ENCODE measurements around the gene TNFAIP8L3. TPM values are rescaled to one million over a fixed set of nuclear protein-coding genes. Genes with fewer than 3 reads are reported as not detected.

The TNFAIP8L3 gene
- total RNA-seq, 2 donors from 2014 or later, result 33.3 to 42.0 TPM

DNA sequence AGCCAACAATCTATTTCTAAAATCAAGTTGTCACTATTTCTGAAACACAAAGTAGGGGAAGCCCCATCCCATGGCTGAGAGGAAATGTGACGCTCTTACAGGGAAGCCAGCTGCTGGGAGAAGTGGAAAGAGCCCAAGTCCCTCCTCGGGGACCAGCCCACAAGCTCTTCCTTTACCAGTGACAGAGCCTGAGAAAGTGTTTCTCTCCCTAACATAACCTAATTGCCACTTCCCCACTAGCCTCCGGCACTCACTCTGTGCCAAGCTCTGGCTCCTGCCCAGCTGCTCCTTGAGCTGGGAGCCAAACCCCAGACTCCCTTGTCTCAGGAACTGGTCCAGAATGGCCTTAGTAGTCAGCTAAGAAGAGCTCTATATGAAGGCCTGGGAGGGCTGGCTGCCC lies 42.9 kb downstream of the TNFAIP8L3 start:
- no peak overlapping the region for H3K4me3 ChIP-seq
- TF ChIP-seq, protein P1, sequence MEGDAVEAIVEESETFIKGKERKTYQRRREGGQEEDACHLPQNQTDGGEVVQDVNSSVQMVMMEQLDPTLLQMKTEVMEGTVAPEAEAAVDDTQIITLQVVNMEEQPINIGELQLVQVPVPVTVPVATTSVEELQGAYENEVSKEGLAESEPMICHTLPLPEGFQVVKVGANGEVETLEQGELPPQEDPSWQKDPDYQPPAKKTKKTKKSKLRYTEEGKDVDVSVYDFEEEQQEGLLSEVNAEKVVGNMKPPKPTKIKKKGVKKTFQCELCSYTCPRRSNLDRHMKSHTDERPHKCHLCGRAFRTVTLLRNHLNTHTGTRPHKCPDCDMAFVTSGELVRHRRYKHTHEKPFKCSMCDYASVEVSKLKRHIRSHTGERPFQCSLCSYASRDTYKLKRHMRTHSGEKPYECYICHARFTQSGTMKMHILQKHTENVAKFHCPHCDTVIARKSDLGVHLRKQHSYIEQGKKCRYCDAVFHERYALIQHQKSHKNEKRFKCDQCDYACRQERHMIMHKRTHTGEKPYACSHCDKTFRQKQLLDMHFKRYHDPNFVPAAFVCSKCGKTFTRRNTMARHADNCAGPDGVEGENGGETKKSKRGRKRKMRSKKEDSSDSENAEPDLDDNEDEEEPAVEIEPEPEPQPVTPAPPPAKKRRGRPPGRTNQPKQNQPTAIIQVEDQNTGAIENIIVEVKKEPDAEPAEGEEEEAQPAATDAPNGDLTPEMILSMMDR (IDR thresholded peaks at IDR 0.05), result no peak
- no peaks in the 10 kb centered on the region for H3K27me3 ChIP-seq (replicated peaks; ENCODE audit: insufficient read depth)
- DNase-seq (ENCODE audit: low spot score), result no peak
- H3K4me1 ChIP-seq (ENCODE audit: control insufficient read depth in 1 of 2, low read depth in 2 of 2), result peaks cover 16 to 32% of the 10 kb centered on the region in 2 donors
- H3K36me3 ChIP-seq, result peaks cover 10% of the 10 kb centered on the region
- peak; percentile 59 for ATAC-seq (ENCODE audit: insufficient number of reproducible peaks, low FRiP score, low read depth)
- no peaks in the 10 kb centered on the region for H3K9me3 ChIP-seq
- H3K27ac ChIP-seq, result no peak overlapping the region

DNA sequence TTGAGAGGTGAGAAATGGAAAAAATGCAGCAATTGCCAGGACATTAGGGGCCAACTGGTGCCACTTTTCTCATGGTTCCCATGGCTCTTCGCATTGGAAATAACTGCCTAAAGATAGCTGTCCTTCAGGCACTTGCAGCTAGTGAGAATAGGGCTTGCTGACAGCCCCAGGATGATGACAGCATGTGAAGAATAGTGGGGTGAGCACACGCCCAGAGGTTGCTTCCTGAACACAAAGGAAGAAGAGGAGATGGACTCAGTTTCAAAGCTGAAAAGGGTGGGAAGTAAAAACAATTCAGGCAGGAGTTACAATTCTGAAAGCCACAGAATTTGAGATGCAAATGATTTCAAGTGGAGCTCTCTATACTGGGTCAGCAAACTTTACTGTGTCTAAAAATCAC lies 45.6 kb downstream of the TNFAIP8L3 start:
- Histone ChIP-seq H3K27me3 (replicated peaks; ENCODE audit: insufficient read depth) (no peaks in the 10 kb centered on the region), H3K4me1 (ENCODE audit: control insufficient read depth in 1 of 2, low read depth in 2 of 2) (peaks cover 17 to 36% of the 10 kb centered on the region in 2 donors), H3K9me3 (no peaks in the 10 kb centered on the region), H3K4me3 (no peak overlapping the region), H3K36me3 (no peaks in the 10 kb centered on the region), H3K27ac (no peak overlapping the region)
- TF ChIP-seq, protein P1 (IDR thresholded peaks at IDR 0.05), result no peak
- ATAC-seq (ENCODE audit: insufficient number of reproducible peaks, low FRiP score, low read depth) (no peak), DNase-seq (ENCODE audit: low spot score) (no peak)

DNA sequence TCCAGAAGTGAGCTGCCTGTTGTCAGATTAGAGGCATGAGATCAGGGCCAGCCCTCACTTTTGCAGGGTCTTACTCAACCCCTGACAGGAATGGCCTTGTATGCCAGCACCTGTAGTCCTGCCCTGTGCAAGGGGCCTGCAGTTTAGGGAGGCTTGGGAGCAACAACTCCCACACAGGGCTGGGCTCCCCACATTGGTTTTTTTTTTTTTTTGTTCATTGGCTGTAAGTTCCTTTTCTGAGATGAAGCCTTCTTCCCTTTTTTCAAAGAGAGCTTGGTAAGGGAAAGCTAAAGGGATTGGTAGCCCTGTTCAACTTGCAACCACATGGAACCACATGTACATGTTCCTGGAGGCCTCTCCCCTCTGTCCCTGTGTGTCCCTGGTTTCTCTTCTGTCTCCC lies 46.4 kb downstream of the TNFAIP8L3 start:
- Histone ChIP-seq H3K4me3 (no peak overlapping the region), H3K27ac (no peak overlapping the region), H3K27me3 (replicated peaks; ENCODE audit: insufficient read depth) (no peaks in the 10 kb centered on the region), H3K36me3 (no peaks in the 10 kb centered on the region), H3K4me1 (ENCODE audit: control insufficient read depth in 1 of 2, low read depth in 2 of 2) (peaks cover 17 to 32% of the 10 kb centered on the region in 2 donors), H3K9me3 (no peaks in the 10 kb centered on the region)
- DNase-seq (ENCODE audit: low spot score) (no peak), ATAC-seq (ENCODE audit: insufficient number of reproducible peaks, low FRiP score, low read depth) (no peak)
- TF ChIP-seq, protein P1 (IDR thresholded peaks at IDR 0.05), result no peak

DNA sequence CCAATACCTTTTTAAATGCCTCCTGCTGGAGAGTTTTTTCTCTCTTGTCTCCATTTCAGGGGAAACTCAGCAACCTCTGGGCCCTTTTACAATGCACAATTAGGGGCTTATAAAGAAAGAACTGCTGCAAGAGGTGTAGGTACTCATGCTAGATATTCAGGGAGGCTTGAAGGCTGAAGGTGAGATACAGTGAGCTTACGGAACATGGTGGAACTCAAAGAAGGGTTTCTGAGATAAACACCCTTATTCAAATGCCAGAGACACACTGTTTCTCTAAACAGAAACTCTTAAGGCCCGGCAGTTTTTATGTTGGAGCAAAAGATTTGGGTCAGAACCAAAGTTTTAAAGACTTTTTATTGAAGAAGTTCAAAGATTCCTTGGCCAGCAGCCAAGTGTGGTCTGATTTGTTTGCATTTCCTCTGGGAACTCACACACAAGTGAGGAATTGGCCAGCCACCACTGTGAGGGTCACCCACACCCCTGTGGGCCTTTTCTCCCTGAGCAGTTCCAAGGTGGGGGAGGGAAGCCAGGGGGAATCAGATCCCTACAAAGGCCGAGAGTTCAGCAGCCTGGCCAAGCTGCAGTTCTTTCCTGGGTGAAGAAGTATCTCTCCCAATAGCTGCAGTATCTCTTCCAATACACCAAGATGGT lies 47.8 kb downstream of the TNFAIP8L3 start:
- H3K36me3 ChIP-seq, result no peaks in the 10 kb centered on the region
- TF ChIP-seq, protein P1 (IDR thresholded peaks at IDR 0.05), result no peak
- no peak for ATAC-seq (ENCODE audit: insufficient number of reproducible peaks, low FRiP score, low read depth)
- no peak overlapping the region for H3K4me3 ChIP-seq
- H3K4me1 ChIP-seq (ENCODE audit: control insufficient read depth in 1 of 2, low read depth in 2 of 2), result peaks cover 11 to 23% of the 10 kb centered on the region in 2 donors
- no peaks in the 10 kb centered on the region for H3K27me3 ChIP-seq (replicated peaks; ENCODE audit: insufficient read depth)
- no peaks in the 10 kb centered on the region for H3K9me3 ChIP-seq
- no peak for DNase-seq (ENCODE audit: low spot score)
- H3K27ac ChIP-seq, result no peak overlapping the region

DNA sequence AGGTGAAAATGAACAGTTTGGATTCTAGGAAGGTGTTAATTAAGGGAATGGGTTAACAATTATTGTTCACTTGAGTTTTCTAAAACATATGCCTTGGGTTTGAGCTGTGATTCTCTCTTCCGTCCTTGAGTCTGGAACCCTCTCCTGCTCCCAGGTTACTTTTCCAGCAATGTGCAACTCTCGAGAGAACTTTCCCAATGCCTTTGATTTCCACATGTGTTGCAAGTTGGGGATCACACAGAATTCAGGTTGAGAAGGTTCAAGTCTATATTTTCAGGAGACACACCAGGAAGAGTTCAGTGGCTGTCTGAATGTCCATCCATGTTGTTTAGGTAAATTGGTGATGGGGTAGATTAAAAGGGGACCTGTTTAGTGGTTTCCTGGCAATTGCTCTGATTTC lies 48.7 kb downstream of the TNFAIP8L3 start:
- Histone ChIP-seq H3K27ac (no peak overlapping the region), H3K4me3 (no peak overlapping the region), H3K4me1 (ENCODE audit: control insufficient read depth in 1 of 2, low read depth in 2 of 2) (peaks cover 7 to 14% of the 10 kb centered on the region in 2 donors), H3K9me3 (no peaks in the 10 kb centered on the region), H3K27me3 (replicated peaks; ENCODE audit: insufficient read depth) (no peaks in the 10 kb centered on the region), H3K36me3 (no peaks in the 10 kb centered on the region)
- ATAC-seq (ENCODE audit: insufficient number of reproducible peaks, low FRiP score, low read depth), result no peak
- DNase-seq (ENCODE audit: low spot score), result no peak
- TF ChIP-seq, protein P1 (IDR thresholded peaks at IDR 0.05), result no peak
